Endothelial cell of umbilical vein (primary cell): Measurements from ENCODE around the gene CD300H. TPM values are rescaled to one million over a fixed set of nuclear protein-coding genes. Genes with fewer than 3 reads are reported as not detected.

ENCODE experiments used
- BruUV-seq: library from RNA; stranded (reverse); fragments of 400-500 nt; replicated peaks from 2 replicates; lab custom pipeline; 2021; lab: Mats Ljungman, UMichigan
- CTCF ChIA-PET: fragments of 300-600, 350-600 bp; sonication (Branson Sonifier 250); formaldehyde crosslinking; loops from one replicate; lab custom pipeline; 2021; ENCODE audit warnings: antibody characterized with exemption, inconsistent platforms; lab: Charles Lee
- POLR2A ChIA-PET: fragments of 300-600, 350-600 bp; sonication (Branson Sonifier 250); formaldehyde crosslinking; loops from one replicate; lab custom pipeline; 2021; ENCODE audit warnings: antibody characterized with exemption, inconsistent platforms; lab: Charles Lee
- DNase-seq: peaks from one replicate; pipeline ENCODE4 v3.0.0-alpha.2; 2011; ENCODE audit warnings: low read depth, low spot score
- FAIRE-seq: peaks from 2 replicates; lab custom pipeline; 2011; peaks lifted over from hg19 to GRCh38; lab: Jason Lieb, UNC
- H2AFZ ChIP-seq: 2 replicates; pipeline ENCODE4 v1.6.0; 2012; ENCODE audit warnings: low read depth, low read length, control low read depth, inconsistent platforms
- H3K27ac ChIP-seq: 2 replicates; pipeline ENCODE4 v1.5.1; 2011; ENCODE audit warnings: low read depth, mild to moderate bottlenecking, control low read depth, low read length, moderate library complexity; ENCODE audit not compliant: insufficient read depth
- H3K27me3 ChIP-seq, 2 experiments: 2 replicates each; pipeline versions ENCODE4 v1.6.0 to v1.6.1; 2011; ENCODE audit warnings: low read length in 2 of 2, mixed read lengths in 1 of 2; ENCODE audit not compliant: control insufficient read depth in 2 of 2, insufficient read depth in 2 of 2
- H3K36me3 ChIP-seq, 2 experiments: 2 replicates in 1 of 2; 3 replicates in 1 of 2; pipeline ENCODE4 v1.5.1; 2011; ENCODE audit warnings: low read length in 2 of 2, mild to moderate bottlenecking in 1 of 2, moderate library complexity in 1 of 2; ENCODE audit not compliant: control insufficient read depth in 2 of 2, insufficient read depth in 2 of 2; ENCODE audit errors: extremely low read depth in 1 of 2
- H3K4me1 ChIP-seq: 3 replicates; pipeline ENCODE4 v1.5.1; 2011; ENCODE audit warnings: mild to moderate bottlenecking, low read length; ENCODE audit not compliant: control insufficient read depth, insufficient read depth; ENCODE audit errors: extremely low read depth
- H3K4me2 ChIP-seq: 2 replicates; pipeline ENCODE4 v1.6.1; 2011; ENCODE audit warnings: low read length, control low read depth, mixed read lengths; ENCODE audit not compliant: insufficient read depth
- H3K4me3 ChIP-seq, 3 experiments: fragments of 200-600 bp in 1 of 3; sonication (generic), shearing (Covaris generic) in 1 of 3; replicated peaks in 1 of 3; 2 replicates each; pipeline ENCODE4 v1.5.1; 2011 to 2016; ENCODE audit warnings: control low read depth in 3 of 3, low read length in 3 of 3, mild to moderate bottlenecking in 2 of 3, inconsistent platforms in 1 of 3, low read depth in 1 of 3, moderate library complexity in 1 of 3; ENCODE audit not compliant: insufficient read depth in 1 of 3
- H3K79me2 ChIP-seq: 2 replicates; pipeline ENCODE4 v1.6.0; 2012; ENCODE audit warnings: low read length, inconsistent platforms; ENCODE audit not compliant: control insufficient read depth, insufficient read depth
- H3K9ac ChIP-seq: replicated peaks from 2 replicates; pipeline ENCODE3; 2011; ENCODE audit warnings: low read length, control low read depth; ENCODE audit not compliant: insufficient read depth; ENCODE audit errors: extremely low read depth
- H3K9me1 ChIP-seq: replicated peaks from 3 replicates; pipeline ENCODE4 v1.6.0; 2011; ENCODE audit warnings: mild to moderate bottlenecking, low read length; ENCODE audit not compliant: control insufficient read depth, insufficient read depth; ENCODE audit errors: extremely low read depth
- H3K9me3 ChIP-seq: replicated peaks from 2 replicates; pipeline ENCODE4 v1.5.1; 2012; ENCODE audit warnings: low read length, inconsistent platforms; ENCODE audit not compliant: control insufficient read depth, insufficient read depth
- H4K20me1 ChIP-seq: replicated peaks from 2 replicates; pipeline ENCODE3; 2011; ENCODE audit warnings: mild to moderate bottlenecking, low read length; ENCODE audit not compliant: control insufficient read depth, insufficient read depth; ENCODE audit errors: extremely low read depth
- EZH2 ChIP-seq: IDR thresholded peaks from 2 replicates; pipeline ENCODE4 v1.6.1; 2012; ENCODE audit warnings: borderline replicate concordance, low read depth, mild to moderate bottlenecking, moderate library complexity, low read length, inconsistent platforms; ENCODE audit not compliant: severe bottlenecking
- FOS ChIP-seq: IDR thresholded peaks from 2 replicates; pipeline ENCODE4 v1.6.1; 2011; ENCODE audit warnings: mild to moderate bottlenecking, low read length, moderate library complexity, borderline replicate concordance; ENCODE audit not compliant: insufficient read depth
- GATA2 ChIP-seq: IDR thresholded peaks from 2 replicates; pipeline ENCODE4 v1.7.0; 2011; ENCODE audit warnings: low read depth, mild to moderate bottlenecking, moderate library complexity, mixed read lengths, low read length; ENCODE audit not compliant: insufficient read length, insufficient read depth
- JUN ChIP-seq: IDR thresholded peaks from 2 replicates; pipeline ENCODE4 v1.6.1; 2011; ENCODE audit warnings: borderline replicate concordance, low read depth; ENCODE audit not compliant: insufficient read length, insufficient read depth
- MYC ChIP-seq: IDR thresholded peaks from one replicate; pipeline ENCODE4 v1.6.1; 2011; ENCODE audit warnings: mild to moderate bottlenecking, low read depth, low read length
- POLR2A ChIP-seq: IDR thresholded peaks from 2 replicates; pipeline ENCODE4 v1.6.1; 2012; ENCODE audit warnings: low read depth, mild to moderate bottlenecking, control low read depth, low read length
- POLR2AphosphoS5 ChIP-seq: IDR thresholded peaks from 2 replicates; pipeline ENCODE4 v1.6.1; 2012; ENCODE audit warnings: low read depth, mild to moderate bottlenecking, control low read depth, low read length, moderate library complexity; ENCODE audit not compliant: insufficient read depth
- dilution Hi-C: fragments of 300-500 bp; cut with MboI; formaldehyde crosslinking; loops from one replicate; pipeline ENCODE4 v1.15.0; 2019; ENCODE audit warnings: low sequenced_read_pairs; ENCODE audit not compliant: extremely low pct_ligation_motif_present
- intact Hi-C: fragments of 100-400 bp; cut with micrococcal nuclease; formaldehyde crosslinking; loops from one replicate; pipeline ENCODE4 v1.10.0; 2022
- polyA plus RNA-seq, 4 experiments: library from polyadenylated mRNA; depleted of rRNA in 3 of 4; stranded (reverse) in 3 of 4; unstranded in 1 of 4; fragments of >200 nt; gene quantifications; 2 replicates each; pipeline versions ENCODE4 v1.2.1 to v1.2.3, GENCODE V29; 2011 to 2012; ENCODE audit warnings: missing spikeins in 1 of 4
- total RNA-seq: library from RNA; stranded (reverse); gene quantifications from 2 replicates; pipeline ENCODE4 v1.2.3, GENCODE V29; 2021
- TF ChIP-seq, protein P1 (sequence below): IDR thresholded peaks from 2 replicates; pipeline ENCODE4 v1.6.1; 2011; ENCODE audit not compliant: insufficient read depth, insufficient read length
- TF ChIP-seq, protein P2 (sequence below), 2 donors: IDR thresholded peaks; 1 replicate in 1 of 2; 2 replicates in 1 of 2; pipeline ENCODE4 v1.5.1; 2011; ENCODE audit warnings: low read length in 2 of 2, mild to moderate bottlenecking in 2 of 2, moderate library complexity in 2 of 2, control low read depth in 1 of 2, inconsistent platforms in 1 of 2, low read depth in 1 of 2; ENCODE audit not compliant: insufficient read depth in 1 of 2; ENCODE audit errors: extremely low read depth in 1 of 2

The CD300H gene
- total and polyA plus RNA-seq, 2 donors (not counting 3 experiments of a cell fraction or from before 2014, with no cell fraction given): not detected

GRCh38 chr17:74604200-74604599 lies 36.9 kb upstream of the CD300H start:
- no peaks in the 10 kb centered on the region for H4K20me1 ChIP-seq
- dilution Hi-C loops (no loop called here), intact Hi-C loops (no loop called here)
- no peaks in the 10 kb centered on the region for H3K9me3 ChIP-seq
- H3K27me3 ChIP-seq: no peaks in the 10 kb centered on the region
- no TSS peak for BruUV-seq
- CTCF ChIA-PET: interaction anchor here (1.0 to 1.1 kb wide), 2 partner anchors 236 to 1174 kb away, joined by 3 read pairs; no protein-coding TSS in a partner anchor
- FAIRE-seq (no peak), DNase-seq (no peak)
- no peaks in the 10 kb centered on the region for H3K79me2 ChIP-seq
- no peak overlapping the region for H3K9ac ChIP-seq
- no peak overlapping the region for H3K4me3 ChIP-seq
- H3K27ac ChIP-seq: no peak overlapping the region
- H3K9me1 ChIP-seq: no peaks in the 10 kb centered on the region
- H3K36me3 ChIP-seq: no peaks in the 10 kb centered on the region
- no peaks in the 10 kb centered on the region for H3K4me1 ChIP-seq
- POLR2A ChIA-PET: no interaction called here
- TF ChIP-seq POLR2AphosphoS5: no peak
- TF ChIP-seq, protein P1, sequence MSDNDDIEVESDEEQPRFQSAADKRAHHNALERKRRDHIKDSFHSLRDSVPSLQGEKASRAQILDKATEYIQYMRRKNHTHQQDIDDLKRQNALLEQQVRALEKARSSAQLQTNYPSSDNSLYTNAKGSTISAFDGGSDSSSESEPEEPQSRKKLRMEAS: no peak
- no peak overlapping the region for H2AFZ ChIP-seq
- H3K4me2 ChIP-seq: no peak overlapping the region

- CTCF ChIA-PET: interaction anchor here (1.0 to 2.4 kb wide), 4 partner anchors 225 to 1173 kb away, joined by 3 to 11 read pairs (median 3); no protein-coding TSS in a partner anchor
- POLR2A ChIA-PET: no interaction called here
These were observed 36.4 kb upstream of the CD300H start for GRCh38 chr17:74603746-74604145.

More at GRCh38 chr17:74603746-74604145, 36.4 kb upstream of the CD300H start:
- no peaks in the 10 kb centered on the region for H4K20me1 ChIP-seq
- FAIRE-seq: no peak
- intact Hi-C loops: no loop called here
- H3K9me1 ChIP-seq: no peaks in the 10 kb centered on the region
- no peak overlapping the region for H3K27ac ChIP-seq
- no peak overlapping the region for H3K4me3 ChIP-seq
- no peak overlapping the region for H3K9ac ChIP-seq
- H2AFZ ChIP-seq: no peak overlapping the region
- H3K4me1 ChIP-seq: no peaks in the 10 kb centered on the region
- no peaks in the 10 kb centered on the region for H3K27me3 ChIP-seq
- dilution Hi-C loops: no loop called here
- H3K9me3 ChIP-seq: no peaks in the 10 kb centered on the region
- DNase-seq: no peak
- TF ChIP-seq EZH2: no peak
- TF ChIP-seq, protein P2, sequence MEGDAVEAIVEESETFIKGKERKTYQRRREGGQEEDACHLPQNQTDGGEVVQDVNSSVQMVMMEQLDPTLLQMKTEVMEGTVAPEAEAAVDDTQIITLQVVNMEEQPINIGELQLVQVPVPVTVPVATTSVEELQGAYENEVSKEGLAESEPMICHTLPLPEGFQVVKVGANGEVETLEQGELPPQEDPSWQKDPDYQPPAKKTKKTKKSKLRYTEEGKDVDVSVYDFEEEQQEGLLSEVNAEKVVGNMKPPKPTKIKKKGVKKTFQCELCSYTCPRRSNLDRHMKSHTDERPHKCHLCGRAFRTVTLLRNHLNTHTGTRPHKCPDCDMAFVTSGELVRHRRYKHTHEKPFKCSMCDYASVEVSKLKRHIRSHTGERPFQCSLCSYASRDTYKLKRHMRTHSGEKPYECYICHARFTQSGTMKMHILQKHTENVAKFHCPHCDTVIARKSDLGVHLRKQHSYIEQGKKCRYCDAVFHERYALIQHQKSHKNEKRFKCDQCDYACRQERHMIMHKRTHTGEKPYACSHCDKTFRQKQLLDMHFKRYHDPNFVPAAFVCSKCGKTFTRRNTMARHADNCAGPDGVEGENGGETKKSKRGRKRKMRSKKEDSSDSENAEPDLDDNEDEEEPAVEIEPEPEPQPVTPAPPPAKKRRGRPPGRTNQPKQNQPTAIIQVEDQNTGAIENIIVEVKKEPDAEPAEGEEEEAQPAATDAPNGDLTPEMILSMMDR (IDR thresholded peaks at IDR 0.05; ENCODE audit: extremely low read depth in 1 of 2, insufficient read depth in 1 of 2, low read depth in 1 of 2, low read length in 2 of 2): no peak
- TF ChIP-seq POLR2AphosphoS5: no peak
- TF ChIP-seq FOS: no peak
- no peak for TF ChIP-seq POLR2A
- TF ChIP-seq, protein P1: no peak
- TF ChIP-seq MYC: no peak
- no peak for TF ChIP-seq GATA2
- no peak for TF ChIP-seq JUN
- no TSS peak for BruUV-seq
- no peak overlapping the region for H3K4me2 ChIP-seq
- H3K79me2 ChIP-seq: no peaks in the 10 kb centered on the region
- H3K36me3 ChIP-seq: no peaks in the 10 kb centered on the region
